GM15510 (cell line): Measurements from ENCODE around the gene ATPAF1.

Experiments used
- POLR2A ChIP-seq: IDR thresholded peaks from 3 replicates; pipeline ENCODE4 v1.6.1; 2011; ENCODE audit warnings: borderline replicate concordance; ENCODE audit not compliant: insufficient read length; ENCODE audit errors: extremely low read depth

ATPAF1 gene

GRCh38 chr1:46687921-46688509, 19.9 kb upstream of the ATPAF1 start:
- no peak for TF ChIP-seq POLR2A

GRCh38 chr1:46687093-46687659, 19.0 kb upstream of the ATPAF1 start:
- TF ChIP-seq POLR2A, result no peak

- no peak for TF ChIP-seq POLR2A
These were observed 18.1 kb upstream of the ATPAF1 start for GRCh38 chr1:46686255-46686654.

GRCh38 chr1:46684670-46685069, 16.5 kb upstream of the ATPAF1 start:
- no peak for TF ChIP-seq POLR2A

- no peak for TF ChIP-seq POLR2A
These were observed 13.9 kb upstream of the ATPAF1 start for GRCh38 chr1:46682064-46682463.

GRCh38 chr1:46681333-46682034, 13.3 kb upstream of the ATPAF1 start:
- no peak for TF ChIP-seq POLR2A

DNA sequence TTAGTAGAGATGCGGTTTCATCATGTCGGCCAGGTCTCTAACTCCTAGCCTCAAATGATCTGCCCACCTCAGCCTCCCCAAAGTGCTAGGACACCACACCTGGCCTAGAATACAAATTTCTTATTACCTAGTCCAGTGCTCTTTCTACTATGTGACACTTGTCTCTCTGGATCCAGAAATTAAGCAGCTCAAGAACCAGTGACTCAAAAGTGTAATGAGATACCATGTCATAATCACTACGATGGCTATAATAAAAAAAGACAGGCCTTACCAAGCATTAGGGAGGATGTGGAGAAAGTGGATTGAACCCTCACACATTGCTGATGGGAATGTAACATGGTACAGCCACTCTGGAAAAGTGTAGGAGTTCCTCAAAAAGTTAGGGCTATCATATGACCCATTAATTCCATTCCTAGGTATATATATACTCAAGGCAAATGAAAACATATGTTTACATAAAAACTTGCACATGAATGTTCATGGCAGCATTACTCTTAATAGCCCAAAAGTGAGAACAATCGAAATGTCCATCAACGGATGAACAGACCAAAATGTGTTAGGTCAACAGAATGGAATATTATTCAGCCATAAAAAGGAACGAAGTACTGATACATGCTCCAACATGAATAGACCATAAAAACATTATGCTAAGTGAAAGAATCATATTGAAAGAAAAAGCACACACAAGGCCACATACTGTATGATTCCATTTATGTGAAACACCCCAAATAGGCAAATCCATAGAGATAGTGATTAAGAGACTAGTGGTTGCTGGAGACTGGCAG, 11.8 kb upstream of the ATPAF1 start:
- no peak for TF ChIP-seq POLR2A

DNA sequence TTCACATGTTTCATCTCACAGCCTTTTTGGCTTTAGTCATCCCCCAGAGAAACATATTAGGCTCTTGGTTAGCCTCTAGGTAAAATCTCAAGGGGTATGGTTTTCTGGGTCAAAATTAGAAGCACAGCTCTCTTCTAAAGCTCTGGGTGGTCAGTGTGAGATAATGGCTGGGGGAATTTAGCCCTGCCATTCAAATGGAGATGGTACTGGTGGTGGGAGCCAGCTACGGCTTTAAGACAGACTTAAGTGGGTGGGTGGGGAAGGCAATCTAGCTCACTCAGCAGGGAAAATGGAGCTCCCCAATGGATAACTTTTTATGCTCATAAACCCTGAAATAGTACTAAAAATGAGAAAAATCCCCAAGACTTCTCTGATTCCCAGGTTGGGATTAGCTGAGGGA, 9.2 kb upstream of the ATPAF1 start:
- TF ChIP-seq POLR2A, result no peak

DNA sequence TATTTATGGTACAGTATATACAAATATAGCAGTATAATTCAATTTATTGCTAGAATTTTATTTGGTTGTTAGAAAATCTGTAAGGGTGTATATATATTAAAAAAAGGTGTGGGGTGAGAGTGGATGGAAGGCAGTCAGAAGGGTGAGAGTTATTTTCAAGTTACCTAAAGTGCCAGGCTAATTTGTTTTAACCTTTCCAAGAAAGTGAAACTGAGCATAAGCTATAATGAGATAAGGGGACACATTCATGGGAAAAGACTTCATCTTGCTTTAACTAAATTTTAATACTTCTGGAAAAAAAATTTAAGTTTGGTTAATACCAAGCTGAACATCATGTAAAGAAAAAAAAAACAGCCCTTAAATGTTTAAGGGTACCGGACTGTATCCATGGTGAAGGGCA, 8.4 kb upstream of the ATPAF1 start:
- TF ChIP-seq POLR2A, result no peak

- no peak for TF ChIP-seq POLR2A
These were observed 7.6 kb upstream of the ATPAF1 start for GRCh38 chr1:46675549-46676314.

- no peak for TF ChIP-seq POLR2A
These were observed 5.6 kb upstream of the ATPAF1 start for GRCh38 chr1:46673749-46674182.

DNA sequence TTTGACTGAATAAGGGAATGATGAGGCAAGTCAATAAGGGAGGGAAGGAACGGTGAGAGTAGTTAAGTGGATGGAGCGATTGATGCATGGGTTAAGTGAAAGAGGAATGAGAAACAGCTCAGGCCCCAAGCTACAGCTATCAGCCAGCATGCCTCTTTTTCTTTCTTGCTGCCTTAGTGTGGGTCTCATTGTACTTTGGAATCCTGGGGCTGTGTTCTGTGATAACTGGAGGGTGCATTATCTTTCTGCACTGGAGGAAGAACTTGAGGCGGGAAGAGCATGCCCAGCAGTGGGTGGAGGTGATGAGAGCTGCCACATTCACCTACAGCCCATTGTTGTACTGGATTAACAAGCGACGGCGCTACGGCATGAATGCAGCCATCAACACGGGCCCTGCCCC, 4.5 kb upstream of the ATPAF1 start:
- no peak for TF ChIP-seq POLR2A

GRCh38 chr1:46671554-46671953, 3.4 kb upstream of the ATPAF1 start, which contains the start of gene TEX38:
TSS of gene TEX38 (plus strand) at chr1:46671854. CDS start at chr1:46671935, 81 bp downstream.
- no peak for TF ChIP-seq POLR2A

DNA sequence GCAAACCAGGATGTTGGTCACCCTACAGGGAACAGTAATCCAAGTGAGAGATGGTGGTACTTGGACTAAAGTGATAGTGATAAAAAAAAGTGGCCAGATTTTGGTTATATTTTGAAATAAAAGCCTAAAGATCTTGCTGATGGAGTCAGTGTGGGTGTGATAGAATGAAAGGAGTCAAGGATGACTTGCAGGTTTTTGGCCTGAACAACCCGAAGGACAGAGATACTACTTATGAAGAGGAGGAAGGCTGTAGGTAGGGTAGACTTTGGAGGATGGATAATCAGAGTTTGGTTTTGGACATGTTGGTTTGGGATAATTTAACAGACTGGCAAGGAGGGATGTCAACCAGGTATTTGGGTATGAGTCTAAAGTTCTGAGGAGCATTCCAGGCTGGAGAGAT, 2.0 kb upstream of the ATPAF1 start:
- TF ChIP-seq POLR2A, result no peak
